ENCODE data around the gene MED10.

- TF ChIP-seq POLR2AphosphoS5 (IDR thresholded peaks at IDR 0.05; ENCODE audit: low read depth, low read length) (no peak), POLR2A (IDR thresholded peaks at IDR 0.05; ENCODE audit: low read depth, low read length) (no peak)
These were observed 23.5 kb downstream of the MED10 start for GRCh38 chr5:6354848-6355247.

Measured in GM12892 (cell line).